NCI-H226 (cell line): ENCODE measurements around the gene SPTLC2.

Experiments
- DNase-seq: peaks from one replicate; pipeline ENCODE4 v3.0.0-alpha.2; 2015

Gene SPTLC2

DNA sequence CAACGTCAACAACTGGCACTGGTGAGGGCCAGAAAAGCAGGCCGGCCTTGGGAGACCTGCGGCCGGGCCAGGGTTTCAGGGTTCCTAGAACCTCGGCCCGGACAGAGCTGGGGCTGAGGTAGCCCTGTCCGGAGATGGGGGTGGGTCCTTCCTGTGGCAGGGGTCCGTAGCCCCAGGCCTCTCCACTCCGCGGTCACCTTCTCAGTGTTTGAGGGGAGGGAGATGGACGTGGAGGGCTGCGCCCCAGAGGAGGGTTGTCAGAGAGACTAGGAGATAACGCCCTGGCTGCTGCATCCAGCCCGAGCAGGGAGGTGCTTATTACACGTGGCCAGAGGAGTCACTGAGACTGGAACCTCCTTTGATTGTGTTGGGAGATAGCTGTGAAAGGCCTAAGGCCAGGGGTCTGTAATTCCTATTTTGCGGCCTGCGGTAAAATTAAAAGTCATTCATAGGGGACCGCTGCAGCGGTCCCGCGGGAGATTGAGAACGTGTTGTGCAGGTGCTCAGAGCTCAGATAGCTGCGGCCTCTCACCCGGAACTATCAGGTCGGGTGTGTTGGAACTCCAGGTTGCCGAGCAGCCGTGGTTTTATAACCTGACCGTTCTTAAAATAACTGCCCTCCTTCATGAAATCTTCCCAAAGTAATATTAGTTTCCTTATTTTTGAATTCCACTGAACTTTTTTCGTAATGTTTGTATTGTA lies 158.0 kb downstream of the SPTLC2 start:
- peak; percentile 49 for DNase-seq

GRCh38 chr14:77457522-77458248 lies 158.8 kb downstream of the SPTLC2 start, which contains the start of the genes AHSA1 and VIPAS39:
Gene AHSA1 (plus strand): TSS chr14:77458093. CDS start chr14:77458190, 97 bp downstream.
Gene VIPAS39 (minus strand): TSS chr14:77457601. CDS start chr14:77454102, 3,499 bp downstream.
- peak; percentile 99 for DNase-seq

DNA sequence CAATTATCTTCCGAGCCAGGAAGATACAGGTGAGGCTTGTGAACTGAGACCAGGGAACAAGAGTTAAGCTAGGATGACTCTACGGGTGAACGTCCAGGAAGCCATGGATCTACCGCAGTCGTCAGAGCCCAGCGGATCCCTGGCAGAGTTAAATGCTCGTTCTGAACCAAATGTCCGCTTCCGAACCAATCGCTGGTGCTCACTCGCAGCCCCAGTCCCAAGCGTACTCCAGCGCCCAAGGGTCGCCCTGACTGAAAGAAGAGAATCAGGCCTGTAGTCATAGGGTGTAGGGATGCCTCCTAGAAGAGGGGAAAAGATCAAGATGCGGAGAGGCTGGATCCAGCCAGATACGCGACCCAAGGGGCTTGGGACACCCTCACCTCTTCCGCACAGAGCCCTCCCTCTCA lies 159.3 kb downstream of the SPTLC2 start:
- no peak for DNase-seq
